ENCODE measurements around the gene PTPRF.

PTPRF gene

GRCh38 chr1:43505077-43505780 is 25.5 kb upstream of the PTPRF start:
- Histone ChIP-seq H3K4me3 (ENCODE audit: low read depth in 1 of 2, low read length in 2 of 2) (no peak overlapping the region), H3K27me3 (ENCODE audit: control insufficient read depth in 1 of 2, insufficient read depth in 2 of 2, low read length in 2 of 2) (no peaks in the 10 kb centered on the region), H3K9ac (ENCODE audit: low read length) (no peak overlapping the region), H3K36me3 (ENCODE audit: insufficient read depth, low read length) (no peaks in the 10 kb centered on the region), H3K4me1 (ENCODE audit: insufficient read depth, low read length) (no peaks in the 10 kb centered on the region), H3K9me3 (ENCODE audit: low read length) (no peaks in the 10 kb centered on the region), H3K27ac (ENCODE audit: low read depth, low read length) (no peak overlapping the region)

- Histone ChIP-seq H3K36me3 (ENCODE audit: insufficient read depth, low read length) (no peaks in the 10 kb centered on the region), H3K9ac (ENCODE audit: low read length) (no peak overlapping the region), H3K27ac (ENCODE audit: low read depth, low read length) (no peak overlapping the region), H3K9me3 (ENCODE audit: low read length) (no peaks in the 10 kb centered on the region), H3K4me3 (ENCODE audit: low read depth in 1 of 2, low read length in 2 of 2) (no peak overlapping the region), H3K27me3 (ENCODE audit: control insufficient read depth in 1 of 2, insufficient read depth in 2 of 2, low read length in 2 of 2) (no peaks in the 10 kb centered on the region), H3K4me1 (ENCODE audit: insufficient read depth, low read length) (no peaks in the 10 kb centered on the region)
Measured at GRCh38 chr1:43506233-43506632, 24.4 kb upstream of the PTPRF start.

GRCh38 chr1:43507296-43508295 is 23.1 kb upstream of the PTPRF start:
- Histone ChIP-seq H3K27me3 (ENCODE audit: control insufficient read depth in 1 of 2, insufficient read depth in 2 of 2, low read length in 2 of 2) (no peaks in the 10 kb centered on the region), H3K9me3 (ENCODE audit: low read length) (no peaks in the 10 kb centered on the region), H3K4me3 (ENCODE audit: low read depth in 1 of 2, low read length in 2 of 2) (no peak overlapping the region)

GRCh38 chr1:43509007-43509739 is 21.5 kb upstream of the PTPRF start:
- H3K27ac ChIP-seq (ENCODE audit: low read depth, low read length) = no peak overlapping the region
- no peaks in the 10 kb centered on the region for H3K36me3 ChIP-seq (ENCODE audit: insufficient read depth, low read length)
- H3K9ac ChIP-seq (ENCODE audit: low read length) = no peak overlapping the region
- no peaks in the 10 kb centered on the region for H3K27me3 ChIP-seq (ENCODE audit: control insufficient read depth in 1 of 2, insufficient read depth in 2 of 2, low read length in 2 of 2)
- no peaks in the 10 kb centered on the region for H3K9me3 ChIP-seq (ENCODE audit: low read length)
- no peak overlapping the region for H3K4me3 ChIP-seq (ENCODE audit: low read depth in 1 of 2, low read length in 2 of 2)
- no peaks in the 10 kb centered on the region for H3K4me1 ChIP-seq (ENCODE audit: insufficient read depth, low read length)

More at GRCh38 chr1:43507296-43508295, 23.1 kb upstream of the PTPRF start:
- Histone ChIP-seq H3K4me1 (ENCODE audit: insufficient read depth, low read length) (no peaks in the 10 kb centered on the region), H3K9ac (ENCODE audit: low read length) (no peak overlapping the region), H3K36me3 (ENCODE audit: insufficient read depth, low read length) (no peaks in the 10 kb centered on the region), H3K27ac (ENCODE audit: low read depth, low read length) (no peak overlapping the region)

- Histone ChIP-seq H3K9me3 (ENCODE audit: low read length) (no peaks in the 10 kb centered on the region), H3K9ac (ENCODE audit: low read length) (no peak overlapping the region), H3K36me3 (ENCODE audit: insufficient read depth, low read length) (no peaks in the 10 kb centered on the region), H3K27ac (ENCODE audit: low read depth, low read length) (no peak overlapping the region), H3K4me1 (ENCODE audit: insufficient read depth, low read length) (peaks cover 5% of the 10 kb centered on the region), H3K4me3 (ENCODE audit: low read depth in 1 of 2, low read length in 2 of 2) (no peak overlapping the region), H3K27me3 (ENCODE audit: control insufficient read depth in 1 of 2, insufficient read depth in 2 of 2, low read length in 2 of 2) (no peaks in the 10 kb centered on the region)
Measured at GRCh38 chr1:43509740-43510375, 20.8 kb upstream of the PTPRF start.

GRCh38 chr1:43510621-43511020 is 20.1 kb upstream of the PTPRF start:
- H3K27me3 ChIP-seq (ENCODE audit: control insufficient read depth in 1 of 2, insufficient read depth in 2 of 2, low read length in 2 of 2) = no peaks in the 10 kb centered on the region
- no peak overlapping the region for H3K9ac ChIP-seq (ENCODE audit: low read length)
- no peak overlapping the region for H3K4me3 ChIP-seq (ENCODE audit: low read depth in 1 of 2, low read length in 2 of 2)
- H3K9me3 ChIP-seq (ENCODE audit: low read length) = no peaks in the 10 kb centered on the region
- peaks cover 10% of the 10 kb centered on the region for H3K4me1 ChIP-seq (ENCODE audit: insufficient read depth, low read length)
- H3K27ac ChIP-seq (ENCODE audit: low read depth, low read length) = no peak overlapping the region
- H3K36me3 ChIP-seq (ENCODE audit: insufficient read depth, low read length) = no peaks in the 10 kb centered on the region

- Histone ChIP-seq H3K9me3 (ENCODE audit: low read length) (no peaks in the 10 kb centered on the region), H3K9ac (ENCODE audit: low read length) (no peak overlapping the region), H3K27me3 (ENCODE audit: control insufficient read depth in 1 of 2, insufficient read depth in 2 of 2, low read length in 2 of 2) (no peaks in the 10 kb centered on the region), H3K4me1 (ENCODE audit: insufficient read depth, low read length) (peaks cover 10% of the 10 kb centered on the region), H3K36me3 (ENCODE audit: insufficient read depth, low read length) (no peaks in the 10 kb centered on the region), H3K4me3 (ENCODE audit: low read depth in 1 of 2, low read length in 2 of 2) (no peak overlapping the region), H3K27ac (ENCODE audit: low read depth, low read length) (no peak overlapping the region)
Measured at GRCh38 chr1:43511394-43511793, 19.3 kb upstream of the PTPRF start.

GRCh38 chr1:43512133-43512532 is 18.6 kb upstream of the PTPRF start:
- Histone ChIP-seq H3K4me3 (ENCODE audit: low read depth in 1 of 2, low read length in 2 of 2) (no peak overlapping the region), H3K36me3 (ENCODE audit: insufficient read depth, low read length) (no peaks in the 10 kb centered on the region), H3K27me3 (ENCODE audit: control insufficient read depth in 1 of 2, insufficient read depth in 2 of 2, low read length in 2 of 2) (no peaks in the 10 kb centered on the region), H3K4me1 (ENCODE audit: insufficient read depth, low read length) (peaks cover 10% of the 10 kb centered on the region), H3K27ac (ENCODE audit: low read depth, low read length) (no peak overlapping the region), H3K9ac (ENCODE audit: low read length) (no peak overlapping the region), H3K9me3 (ENCODE audit: low read length) (no peaks in the 10 kb centered on the region)

GRCh38 chr1:43512681-43513080 is 18.0 kb upstream of the PTPRF start:
- Histone ChIP-seq H3K4me3 (ENCODE audit: low read depth in 1 of 2, low read length in 2 of 2) (no peak overlapping the region), H3K27ac (ENCODE audit: low read depth, low read length) (no peak overlapping the region), H3K9ac (ENCODE audit: low read length) (no peak overlapping the region), H3K9me3 (ENCODE audit: low read length) (no peaks in the 10 kb centered on the region), H3K36me3 (ENCODE audit: insufficient read depth, low read length) (no peaks in the 10 kb centered on the region), H3K27me3 (ENCODE audit: control insufficient read depth in 1 of 2, insufficient read depth in 2 of 2, low read length in 2 of 2) (no peaks in the 10 kb centered on the region), H3K4me1 (ENCODE audit: insufficient read depth, low read length) (peaks cover 10% of the 10 kb centered on the region)

- Histone ChIP-seq H3K27me3 (ENCODE audit: control insufficient read depth in 1 of 2, insufficient read depth in 2 of 2, low read length in 2 of 2) (no peaks in the 10 kb centered on the region), H3K4me1 (ENCODE audit: insufficient read depth, low read length) (peaks cover 10% of the 10 kb centered on the region), H3K36me3 (ENCODE audit: insufficient read depth, low read length) (no peaks in the 10 kb centered on the region), H3K9me3 (ENCODE audit: low read length) (no peaks in the 10 kb centered on the region), H3K27ac (ENCODE audit: low read depth, low read length) (no peak overlapping the region), H3K4me3 (ENCODE audit: low read depth in 1 of 2, low read length in 2 of 2) (no peak overlapping the region), H3K9ac (ENCODE audit: low read length) (no peak overlapping the region)
Measured at GRCh38 chr1:43513471-43514173, 17.1 kb upstream of the PTPRF start.
